Measurements from ENCODE around the gene TMC3. TPM values are rescaled to one million over a fixed set of nuclear protein-coding genes. Genes with fewer than 3 reads are reported as not detected.
A peak's percentile ranks its signal among the peaks of the same experiment; 100 is the strongest.

TMC3 gene
- total RNA-seq, 4 donors from 2014 or later: 0.17 to 0.99 (median 0.47) TPM

GRCh38 chr15:81297147-81297572 lies 76.9 kb downstream of the TMC3 start:
- WGBS: 53% methylated on average over 3 of the region's 3 CpGs
- TF ChIP-seq POLR2AphosphoS5 (IDR thresholded peaks at IDR 0.05) (peak in 1 of 2 donors; percentile 1), POLR2A (IDR thresholded peaks at IDR 0.05; ENCODE audit: low read depth) (no peak)
- H3K9me3 ChIP-seq: no peaks in the 10 kb centered on the region
- H3K4me1 ChIP-seq: peaks cover 14 to 54% (median 25%) of the 10 kb centered on the region in 4 donors
- peaks cover 0 to 9% (median 0%) of the 10 kb centered on the region in 4 donors for H3K27me3 ChIP-seq
- H3K36me3 ChIP-seq: peaks cover 0 to 46% (median 13%) of the 10 kb centered on the region in 4 donors
- H3K4me3 ChIP-seq: peak overlapping the region; percentile 23 to 43 (median 32)
- no peak for DNase-seq (ENCODE audit: extremely low spot score)
- H3K27ac ChIP-seq (replicated peaks in 1 of 4): peak overlapping the region; percentile 25 to 58 (median 46)
- intact Hi-C loops (cut with DNase I): no loop called here

- H3K4me3 ChIP-seq: peak overlapping the region; percentile 23 to 43 (median 32)
- intact Hi-C loops (cut with DNase I): no loop called here
- TF ChIP-seq POLR2AphosphoS5 (IDR thresholded peaks at IDR 0.05): peak; percentile 26 to 64
- TF ChIP-seq, protein P1, sequence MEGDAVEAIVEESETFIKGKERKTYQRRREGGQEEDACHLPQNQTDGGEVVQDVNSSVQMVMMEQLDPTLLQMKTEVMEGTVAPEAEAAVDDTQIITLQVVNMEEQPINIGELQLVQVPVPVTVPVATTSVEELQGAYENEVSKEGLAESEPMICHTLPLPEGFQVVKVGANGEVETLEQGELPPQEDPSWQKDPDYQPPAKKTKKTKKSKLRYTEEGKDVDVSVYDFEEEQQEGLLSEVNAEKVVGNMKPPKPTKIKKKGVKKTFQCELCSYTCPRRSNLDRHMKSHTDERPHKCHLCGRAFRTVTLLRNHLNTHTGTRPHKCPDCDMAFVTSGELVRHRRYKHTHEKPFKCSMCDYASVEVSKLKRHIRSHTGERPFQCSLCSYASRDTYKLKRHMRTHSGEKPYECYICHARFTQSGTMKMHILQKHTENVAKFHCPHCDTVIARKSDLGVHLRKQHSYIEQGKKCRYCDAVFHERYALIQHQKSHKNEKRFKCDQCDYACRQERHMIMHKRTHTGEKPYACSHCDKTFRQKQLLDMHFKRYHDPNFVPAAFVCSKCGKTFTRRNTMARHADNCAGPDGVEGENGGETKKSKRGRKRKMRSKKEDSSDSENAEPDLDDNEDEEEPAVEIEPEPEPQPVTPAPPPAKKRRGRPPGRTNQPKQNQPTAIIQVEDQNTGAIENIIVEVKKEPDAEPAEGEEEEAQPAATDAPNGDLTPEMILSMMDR (IDR thresholded peaks at IDR 0.05): peak in 1 of 3 experiments; percentile 10
- no peak for TF ChIP-seq EP300 (IDR thresholded peaks at IDR 0.05)
- DNase-seq (ENCODE audit: extremely low spot score): no peak
- 55% methylated on average over 9 of the region's 11 CpGs for WGBS
- peaks cover 14 to 54% (median 25%) of the 10 kb centered on the region in 4 donors for H3K4me1 ChIP-seq
- H3K36me3 ChIP-seq: peaks cover 0 to 45% (median 10%) of the 10 kb centered on the region in 4 donors
- H3K27me3 ChIP-seq: peaks cover 0 to 9% (median 0%) of the 10 kb centered on the region in 4 donors
- H3K9me3 ChIP-seq: no peaks in the 10 kb centered on the region
- peak overlapping the region; percentile 25 to 58 (median 46) for H3K27ac ChIP-seq (replicated peaks in 1 of 4)
These were observed 77.3 kb downstream of the TMC3 start for GRCh38 chr15:81296673-81297072.

DNA sequence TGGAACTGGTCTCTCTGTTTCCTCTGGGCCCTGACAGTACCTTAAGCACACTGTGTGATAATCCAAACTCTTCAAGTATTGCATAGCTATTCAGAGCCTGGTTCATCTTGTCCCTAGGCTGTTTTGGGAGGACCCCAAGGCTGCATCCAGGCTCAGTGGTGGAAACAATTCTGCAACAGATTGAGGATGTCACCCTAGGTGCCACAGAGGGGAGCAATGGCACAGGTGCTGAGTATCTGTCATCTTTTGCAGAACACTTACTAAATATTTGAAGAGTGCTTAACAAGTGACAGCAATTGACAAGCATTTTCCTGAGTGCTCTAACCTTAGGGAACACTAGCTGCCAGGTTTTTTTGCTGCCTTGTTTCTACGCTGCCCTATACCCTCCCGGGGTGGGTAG lies 77.8 kb downstream of the TMC3 start:
- intact Hi-C loops (cut with DNase I): no loop called here
- TF ChIP-seq POLR2AphosphoS5 (IDR thresholded peaks at IDR 0.05): no peak
- no peak for TF ChIP-seq POLR2A (IDR thresholded peaks at IDR 0.05; ENCODE audit: low read depth)
- TF ChIP-seq, protein P1 (IDR thresholded peaks at IDR 0.05): no peak
- TF ChIP-seq EP300 (IDR thresholded peaks at IDR 0.05): no peak
- WGBS: 82% methylated on average over 2 of the region's 2 CpGs
- Histone ChIP-seq H3K27ac (replicated peaks in 1 of 4) (peak overlapping the region; percentile 25 to 58 (median 46)), H3K4me3 (peak overlapping the region in 1 of 4 donors; percentile 23), H3K27me3 (peaks cover 0 to 9% (median 0%) of the 10 kb centered on the region in 4 donors), H3K4me1 (peaks cover 14 to 54% (median 25%) of the 10 kb centered on the region in 4 donors), H3K9me3 (no peaks in the 10 kb centered on the region), H3K36me3 (peaks cover 0 to 40% (median 8%) of the 10 kb centered on the region in 4 donors)
- DNase-seq (ENCODE audit: extremely low spot score): no peak

DNA sequence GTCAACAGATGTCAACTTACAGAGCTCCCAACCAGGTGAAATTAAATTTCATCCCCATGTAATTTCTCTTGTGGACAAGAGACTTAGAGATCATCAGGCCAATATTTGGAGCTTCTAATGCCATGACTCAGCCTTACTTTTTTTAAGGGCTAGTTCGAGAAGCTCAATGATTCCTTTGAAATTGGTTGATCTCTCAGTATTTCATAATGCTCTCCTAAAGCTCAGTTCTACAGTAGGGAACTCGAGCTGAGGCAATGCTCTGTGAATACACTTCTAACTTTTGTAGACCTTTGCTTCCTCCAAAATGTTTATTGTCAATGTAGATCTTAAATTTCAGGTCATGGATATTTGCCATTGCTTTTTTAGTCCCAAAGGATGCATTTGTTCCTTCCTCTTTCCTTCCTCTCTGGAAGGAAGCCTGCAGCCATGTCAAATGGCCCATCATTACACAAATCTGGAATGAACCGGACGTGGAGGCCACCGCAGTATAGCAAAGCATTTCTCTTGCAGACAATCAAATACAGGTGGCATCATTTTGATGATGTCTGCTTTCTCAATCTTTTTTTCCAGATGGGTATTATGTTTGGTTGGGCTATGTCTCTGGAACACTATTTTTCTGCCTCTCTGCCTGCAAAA lies 78.4 kb downstream of the TMC3 start:
- Histone ChIP-seq H3K27me3 (peaks cover 0 to 9% (median 0%) of the 10 kb centered on the region in 4 donors), H3K9me3 (no peaks in the 10 kb centered on the region), H3K4me1 (peaks cover 14 to 54% (median 22%) of the 10 kb centered on the region in 4 donors), H3K36me3 (peaks cover 0 to 37% (median 6%) of the 10 kb centered on the region in 4 donors), H3K27ac (replicated peaks in 1 of 4) (peak overlapping the region in 2 of 4 donors; percentile 57 to 58), H3K4me3 (no peak overlapping the region)
- no peak for DNase-seq (ENCODE audit: extremely low spot score)
- intact Hi-C loops (cut with DNase I): no loop called here
- 67% methylated on average over 5 of the region's 5 CpGs for WGBS
- TF ChIP-seq POLR2A (IDR thresholded peaks at IDR 0.05; ENCODE audit: low read depth) (no peak), EP300 (IDR thresholded peaks at IDR 0.05) (no peak), POLR2AphosphoS5 (IDR thresholded peaks at IDR 0.05) (no peak)
- TF ChIP-seq, protein P1 (IDR thresholded peaks at IDR 0.05): no peak

- peaks cover 0 to 5% (median 0%) of the 10 kb centered on the region in 4 donors for H3K27me3 ChIP-seq
- 65% methylated on average over 6 of the region's 6 CpGs for WGBS
- no peak overlapping the region for H3K4me3 ChIP-seq
- H3K27ac ChIP-seq (replicated peaks in 1 of 4): no peak overlapping the region
- TF ChIP-seq EP300 (IDR thresholded peaks at IDR 0.05) (no peak), POLR2A (IDR thresholded peaks at IDR 0.05; ENCODE audit: low read depth) (no peak), POLR2AphosphoS5 (IDR thresholded peaks at IDR 0.05) (no peak)
- TF ChIP-seq, protein P1 (IDR thresholded peaks at IDR 0.05): no peak
- peaks cover 0 to 30% (median 2%) of the 10 kb centered on the region in 4 donors for H3K36me3 ChIP-seq
- H3K9me3 ChIP-seq: no peaks in the 10 kb centered on the region
- intact Hi-C loops (cut with DNase I): no loop called here
- peaks cover 14 to 51% (median 22%) of the 10 kb centered on the region in 4 donors for H3K4me1 ChIP-seq
- DNase-seq (ENCODE audit: extremely low spot score): no peak
These were observed 79.5 kb downstream of the TMC3 start for GRCh38 chr15:81294516-81294880.

Data from esophagus muscularis mucosa (tissue), 4 donors.